ENCODE data around the gene CENPO.
"Not testable (repeated sequence)": the region's sequence is repeated elsewhere in the genome, so short reads cannot be mapped to it uniquely, and the experiment has no call there.

Gene CENPO

DNA sequence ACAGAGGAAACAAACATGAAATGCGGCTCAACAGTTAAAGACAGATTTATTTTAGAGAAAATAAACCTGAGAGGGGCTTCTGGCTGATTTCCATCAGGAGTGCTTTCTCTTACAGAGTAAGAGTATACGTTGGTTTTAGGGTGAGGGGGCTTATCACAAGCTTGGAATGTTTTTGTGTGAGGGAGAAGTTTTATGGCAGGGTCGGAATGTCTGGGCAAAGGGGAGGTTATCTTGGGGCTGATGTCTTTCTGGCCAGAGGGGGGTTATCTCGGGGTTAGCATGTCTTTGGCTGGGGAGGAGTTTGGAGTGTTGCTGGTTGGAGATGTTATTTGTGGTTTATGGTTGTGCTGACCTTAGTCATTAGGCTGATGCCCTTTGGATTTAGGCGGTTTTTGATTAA, 22.2 kb upstream of the CENPO start:
- DNase-seq = no peak
- Mint-ChIP-seq H3K9me3 (no peaks in the 10 kb centered on the region), H3K4me3 (no peak overlapping the region), H3K27ac (no peak overlapping the region), H3K27me3 (peaks cover 2% of the 10 kb centered on the region), H3K36me3 (peaks cover 16% of the 10 kb centered on the region), H3K4me1 (peaks cover 8% of the 10 kb centered on the region)
- CTCF ChIA-PET = no interaction called here

DNA sequence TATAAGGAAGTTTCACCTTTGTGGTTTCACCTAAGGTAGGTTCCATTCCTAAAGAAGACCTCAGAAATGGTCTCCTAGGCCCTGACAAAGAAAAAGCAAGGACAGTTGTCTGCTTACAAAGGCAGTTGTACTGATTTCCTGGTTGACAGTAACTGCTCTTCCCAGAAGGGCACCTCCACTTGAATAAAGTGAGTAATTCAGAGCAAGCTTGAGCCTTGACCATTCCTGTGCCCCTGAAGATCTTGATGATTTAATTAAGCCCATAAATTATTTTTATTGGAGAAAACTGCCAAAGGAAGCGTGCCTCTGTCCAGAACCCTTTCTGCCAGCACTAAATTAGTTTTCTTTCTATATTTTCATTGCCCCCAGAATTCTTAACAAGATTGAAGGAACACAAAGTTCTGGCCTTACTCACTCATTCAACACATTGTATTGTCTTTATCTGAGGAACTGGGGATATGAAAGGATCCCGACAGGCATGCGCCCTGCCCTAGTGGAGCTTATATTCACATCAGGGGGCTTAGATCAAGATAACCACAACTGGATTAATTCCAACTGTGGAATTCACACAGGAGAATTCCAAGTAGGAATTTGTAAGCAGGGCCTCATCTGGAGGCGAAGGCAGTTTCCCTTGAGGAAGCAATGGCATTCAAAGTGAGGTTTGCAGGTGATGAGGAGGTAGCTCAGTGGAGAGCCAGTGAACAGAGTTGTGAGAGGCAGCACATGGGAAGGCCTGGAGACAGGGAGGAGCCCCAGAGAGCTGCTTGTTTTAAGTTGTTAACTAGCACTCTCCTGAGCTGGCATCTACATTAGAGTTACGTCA, 21.2 kb upstream of the CENPO start:
- Mint-ChIP-seq H3K27me3 (peaks cover 9% of the 10 kb centered on the region), H3K9me3 (no peaks in the 10 kb centered on the region), H3K36me3 (peaks cover 11% of the 10 kb centered on the region), H3K4me1 (no peaks in the 10 kb centered on the region), H3K4me3 (no peak overlapping the region), H3K27ac (no peak overlapping the region)
- no peak for DNase-seq
- CTCF ChIA-PET = no interaction called here

GRCh38 chr2:24774373-24774772, 18.9 kb upstream of the CENPO start:
- Mint-ChIP-seq H3K27me3 (peaks cover 17% of the 10 kb centered on the region), H3K27ac (no peak overlapping the region)
- CTCF ChIA-PET = no interaction called here

DNA sequence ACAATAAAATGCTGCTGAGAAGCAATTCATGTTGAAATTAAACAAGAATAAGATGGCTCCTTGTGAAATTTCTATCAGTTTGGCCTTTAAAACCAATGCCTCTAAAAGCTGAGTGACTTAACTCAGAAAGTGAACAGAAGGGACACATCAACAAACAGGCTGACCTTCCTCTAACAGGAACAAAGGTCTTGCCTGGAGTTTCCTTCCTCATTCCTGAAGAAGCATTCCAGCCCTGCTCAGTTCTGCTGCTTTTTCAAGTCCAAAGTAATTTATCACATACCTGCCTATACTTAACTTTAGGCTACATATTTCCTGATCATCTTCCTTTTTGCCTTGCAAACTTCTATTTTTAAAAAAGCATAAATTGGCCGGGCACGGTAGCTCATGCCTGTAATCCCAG, 14.1 kb upstream of the CENPO start:
- CTCF ChIA-PET = interaction anchor here (0.9 to 1.6 kb wide), 2 partner anchors 13 to 166 kb away, joined by 3 to 5 read pairs; no protein-coding TSS in a partner anchor

More at GRCh38 chr2:24774373-24774772, 18.9 kb upstream of the CENPO start:
- no peak for DNase-seq
- Mint-ChIP-seq H3K9me3 (no peaks in the 10 kb centered on the region), H3K4me1 (no peaks in the 10 kb centered on the region), H3K4me3 (no peak overlapping the region), H3K36me3 (peaks cover 7% of the 10 kb centered on the region)

DNA sequence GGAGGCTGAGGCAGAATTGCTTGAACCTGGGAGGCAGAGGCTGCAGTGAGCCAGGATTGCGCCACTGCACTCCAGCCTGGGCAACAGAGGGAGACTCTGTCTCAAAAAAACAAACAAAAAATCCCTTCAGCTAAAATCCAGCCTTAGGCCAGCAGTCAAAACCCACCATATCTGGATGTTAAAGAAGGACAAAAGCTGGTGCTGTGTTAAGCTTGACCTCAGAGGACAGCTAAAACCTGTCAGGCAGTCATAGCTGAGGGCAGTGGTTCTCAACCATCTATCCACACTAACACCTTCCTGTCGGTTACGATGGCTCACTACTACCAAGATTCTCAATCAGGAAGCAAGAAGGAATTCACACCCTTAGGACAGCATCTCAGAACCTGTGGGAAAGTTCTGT, 9.6 kb upstream of the CENPO start:
- Mint-ChIP-seq H3K27ac (no peak overlapping the region), H3K4me1 (no peaks in the 10 kb centered on the region), H3K9me3 (peaks cover 2% of the 10 kb centered on the region), H3K27me3 (peaks cover 11% of the 10 kb centered on the region), H3K4me3 (no peak overlapping the region), H3K36me3 (no peaks in the 10 kb centered on the region)
- CTCF ChIA-PET = no interaction called here
- no peak for DNase-seq

More for the DNA sequence above, 14.1 kb upstream of the CENPO start:
- no peaks in the 10 kb centered on the region for H3K4me1 Mint-ChIP-seq
- H3K27me3 Mint-ChIP-seq = peaks cover 27% of the 10 kb centered on the region
- H3K36me3 Mint-ChIP-seq = no peaks in the 10 kb centered on the region
- H3K27ac Mint-ChIP-seq = no peak overlapping the region
- H3K4me3 Mint-ChIP-seq = no peak overlapping the region
- DNase-seq = no peak
- H3K9me3 Mint-ChIP-seq = peaks cover 2% of the 10 kb centered on the region

DNA sequence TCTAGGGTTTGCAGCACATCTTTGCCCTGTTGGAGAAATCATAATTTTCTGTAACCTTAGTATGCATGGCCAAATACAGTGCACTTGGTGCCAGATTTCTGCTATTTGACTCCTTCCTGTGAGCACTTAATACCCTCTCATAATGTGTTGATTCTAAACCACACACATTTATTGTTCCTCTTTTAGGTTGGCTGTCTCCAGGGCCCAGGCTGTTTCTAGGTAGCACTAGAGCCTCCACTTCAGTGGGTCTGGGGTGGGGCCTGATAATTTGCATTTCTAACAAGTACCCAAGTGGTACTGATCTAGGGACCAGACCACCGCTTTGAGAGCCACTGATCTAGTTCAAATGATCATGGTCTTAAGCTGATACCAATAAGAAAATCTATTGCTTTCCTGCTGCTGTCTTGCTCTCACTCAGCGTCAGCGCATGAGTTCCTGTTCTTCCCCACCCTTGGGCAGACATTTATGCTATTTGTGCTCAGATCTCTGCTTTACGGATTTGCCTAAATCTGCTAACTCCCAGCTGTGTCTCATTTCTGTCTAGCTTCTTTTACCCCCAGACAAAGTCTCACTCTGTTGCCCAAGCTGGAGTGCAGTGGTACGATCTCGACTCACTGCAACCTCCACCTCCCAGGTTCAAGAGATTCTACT, 7.4 kb upstream of the CENPO start:
- Mint-ChIP-seq H3K4me1 (no peaks in the 10 kb centered on the region), H3K27ac (no peak overlapping the region)

GRCh38 chr2:24787532-24787931, 5.7 kb upstream of the CENPO start:
- Mint-ChIP-seq H3K4me1 (peaks cover 6% of the 10 kb centered on the region), H3K36me3 (peaks cover 8% of the 10 kb centered on the region), H3K27me3 (peaks cover 4% of the 10 kb centered on the region), H3K9me3 (no peaks in the 10 kb centered on the region), H3K27ac (no peak overlapping the region), H3K4me3 (no peak overlapping the region)
- DNase-seq = no peak
- CTCF ChIA-PET = no interaction called here

More for the DNA sequence above, 7.4 kb upstream of the CENPO start:
- Mint-ChIP-seq H3K27me3 (peaks cover 7% of the 10 kb centered on the region), H3K4me3 (no peak overlapping the region), H3K36me3 (peaks cover 8% of the 10 kb centered on the region), H3K9me3 (peaks cover 2% of the 10 kb centered on the region)
- CTCF ChIA-PET = no interaction called here
- no peak for DNase-seq

- peaks cover 11% of the 10 kb centered on the region for H3K4me1 Mint-ChIP-seq
- no peak overlapping the region for H3K4me3 Mint-ChIP-seq
- no peak for DNase-seq
- peaks cover 2% of the 10 kb centered on the region for H3K27me3 Mint-ChIP-seq
- no peak overlapping the region for H3K27ac Mint-ChIP-seq
- H3K9me3 Mint-ChIP-seq = no peaks in the 10 kb centered on the region
- CTCF ChIA-PET = no interaction called here
- H3K36me3 Mint-ChIP-seq = peaks cover 13% of the 10 kb centered on the region
These were observed 4.4 kb upstream of the CENPO start for GRCh38 chr2:24788816-24789215.

DNA sequence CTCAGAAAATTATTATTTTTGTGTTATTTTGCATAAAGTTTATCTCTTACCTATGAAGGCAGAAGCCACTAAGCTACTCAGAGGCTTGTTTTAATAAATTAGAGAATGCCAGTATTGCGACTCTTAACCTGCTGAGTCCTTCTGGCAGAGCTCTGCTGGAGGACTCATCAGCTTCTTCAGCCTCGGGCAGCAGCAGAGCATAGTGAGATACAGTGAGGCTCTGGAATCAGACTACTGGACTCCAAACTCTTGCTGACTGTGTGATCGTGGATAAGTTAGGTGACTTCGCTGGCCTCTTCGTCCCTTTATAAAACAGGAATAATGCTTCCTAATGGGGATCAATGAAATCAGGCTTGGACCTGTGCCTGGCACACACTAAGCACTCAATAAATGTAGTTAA, 1.8 kb upstream of the CENPO start:
- CTCF ChIA-PET = interaction anchor here (0.9 to 3.7 kb wide), 5 partner anchors 14 to 381 kb away, joined by 3 to 17 read pairs (median 5); no protein-coding TSS in a partner anchor
- Mint-ChIP-seq H3K4me1 (peaks cover 32% of the 10 kb centered on the region), H3K4me3 (no peak overlapping the region), H3K36me3 (peaks cover 31% of the 10 kb centered on the region), H3K27ac (no peak overlapping the region), H3K27me3 (no peaks in the 10 kb centered on the region), H3K9me3 (no peaks in the 10 kb centered on the region)
- no peak for DNase-seq

- Mint-ChIP-seq H3K36me3 (peaks cover 42% of the 10 kb centered on the region), H3K9me3 (no peaks in the 10 kb centered on the region), H3K4me3 (peak overlapping the region; percentile 90), H3K27ac (peak overlapping the region; percentile 97), H3K4me1 (peaks cover 42% of the 10 kb centered on the region), H3K27me3 (no peaks in the 10 kb centered on the region)
- no peak for DNase-seq
- CTCF ChIA-PET = interaction anchor here (0.6 to 3.7 kb wide), 9 partner anchors 13 to 383 kb away, joined by 3 to 17 read pairs (median 3); no protein-coding TSS in a partner anchor
These were observed 717 bp upstream of the CENPO start for GRCh38 chr2:24792542-24792873.

- H3K27me3 Mint-ChIP-seq = no peaks in the 10 kb centered on the region
- H3K27ac Mint-ChIP-seq = peak overlapping the region; percentile 97
- H3K9me3 Mint-ChIP-seq = no peaks in the 10 kb centered on the region
- H3K4me3 Mint-ChIP-seq = peak overlapping the region; percentile 90
- peak; percentile 27 for DNase-seq
- CTCF ChIA-PET = interaction anchor here (0.9 to 3.7 kb wide), 3 partner anchors 33 to 384 kb away, joined by 3 to 17 read pairs (median 4); no protein-coding TSS in a partner anchor
- H3K36me3 Mint-ChIP-seq = peaks cover 52% of the 10 kb centered on the region
- peaks cover 44% of the 10 kb centered on the region for H3K4me1 Mint-ChIP-seq
These were observed 673 bp downstream of the CENPO start for GRCh38 chr2:24793761-24794435.

- Mint-ChIP-seq H3K36me3 (peaks cover 73% of the 10 kb centered on the region), H3K27me3 (no peaks in the 10 kb centered on the region), H3K4me3 (no peak overlapping the region), H3K27ac (no peak overlapping the region), H3K4me1 (peaks cover 40% of the 10 kb centered on the region), H3K9me3 (peaks cover 2% of the 10 kb centered on the region)
- no peak for DNase-seq
- CTCF ChIA-PET = no interaction called here
These were observed 4.4 kb downstream of the CENPO start for GRCh38 chr2:24797644-24798043.

- H3K9me3 Mint-ChIP-seq, H3K27me3 Mint-ChIP-seq, H3K27ac Mint-ChIP-seq, H3K4me3 Mint-ChIP-seq, DNase-seq, CTCF ChIA-PET: not testable (repeated sequence)
- peaks cover 26% of the 10 kb centered on the region for H3K4me1 Mint-ChIP-seq
- H3K36me3 Mint-ChIP-seq = peaks cover 74% of the 10 kb centered on the region
These were observed 7.3 kb downstream of the CENPO start for GRCh38 chr2:24800487-24800886.

- H3K27me3 Mint-ChIP-seq, DNase-seq, H3K9me3 Mint-ChIP-seq, H3K27ac Mint-ChIP-seq, H3K4me3 Mint-ChIP-seq: not testable (repeated sequence)
- H3K36me3 Mint-ChIP-seq = peaks cover 54% of the 10 kb centered on the region
- H3K4me1 Mint-ChIP-seq = peaks cover 25% of the 10 kb centered on the region
- CTCF ChIA-PET = interaction anchor here (0.6 kb wide), 1 partner anchor 178 kb away, joined by 3 read pairs; no protein-coding TSS in a partner anchor
These were observed 12.8 kb downstream of the CENPO start for GRCh38 chr2:24805811-24806660.

Data from activated naive CD4-positive, alpha-beta T cell treated with anti-CD3 and anti-CD28 coated beads, Interleukin-2, amount 10 ng/mL, durations not matched to agents 7 days and 5 days (primary cell).